AG10803 (cell line): ENCODE data around the gene ATP2B2.

Experiments used
- DNase-seq: peaks from one replicate; pipeline ENCODE4 v3.0.0; 2010; ENCODE audit warnings: low read depth
- H3K4me3 ChIP-seq: 2 replicates; pipeline ENCODE4 v1.5.1; 2011; ENCODE audit warnings: mild to moderate bottlenecking, low read length, control low read depth
- CTCF ChIP-seq: conservative IDR thresholded peaks from 2 replicates; pipeline ENCODE4 v1.5.1; 2011; ENCODE audit warnings: mild to moderate bottlenecking, low read length, control low read depth, inconsistent platforms

Gene ATP2B2

GRCh38 chr3:10339376-10339955 is 165.9 kb downstream of the ATP2B2 start:
- TF ChIP-seq CTCF = no peak
- DNase-seq = no peak
- H3K4me3 ChIP-seq = no peak overlapping the region

GRCh38 chr3:10338591-10339353 is 166.6 kb downstream of the ATP2B2 start:
- no peak for TF ChIP-seq CTCF
- no peak for DNase-seq
- no peak overlapping the region for H3K4me3 ChIP-seq

GRCh38 chr3:10338164-10338470 is 167.3 kb downstream of the ATP2B2 start:
- H3K4me3 ChIP-seq = no peak overlapping the region
- DNase-seq = no peak
- no peak for TF ChIP-seq CTCF

GRCh38 chr3:10337323-10338163 is 167.8 kb downstream of the ATP2B2 start:
- no peak for TF ChIP-seq CTCF
- no peak overlapping the region for H3K4me3 ChIP-seq

GRCh38 chr3:10336761-10337160 is 168.6 kb downstream of the ATP2B2 start:
- no peak overlapping the region for H3K4me3 ChIP-seq
- DNase-seq = no peak
- no peak for TF ChIP-seq CTCF

More at GRCh38 chr3:10337323-10338163, 167.8 kb downstream of the ATP2B2 start:
- DNase-seq = no peak

GRCh38 chr3:10335871-10336622 is 169.3 kb downstream of the ATP2B2 start:
- no peak overlapping the region for H3K4me3 ChIP-seq
- no peak for DNase-seq
- no peak for TF ChIP-seq CTCF
